HG03439 (cell line): ENCODE results near the gene GSN.

Experiments used
- ATAC-seq: cut with Tn5 transposase; IDR thresholded peaks from one replicate; pipeline ENCODE4 v1.9.1; 2021; ENCODE audit warnings: mild to moderate bottlenecking, moderate library complexity; ENCODE audit not compliant: unreplicated experiment

GSN gene

DNA sequence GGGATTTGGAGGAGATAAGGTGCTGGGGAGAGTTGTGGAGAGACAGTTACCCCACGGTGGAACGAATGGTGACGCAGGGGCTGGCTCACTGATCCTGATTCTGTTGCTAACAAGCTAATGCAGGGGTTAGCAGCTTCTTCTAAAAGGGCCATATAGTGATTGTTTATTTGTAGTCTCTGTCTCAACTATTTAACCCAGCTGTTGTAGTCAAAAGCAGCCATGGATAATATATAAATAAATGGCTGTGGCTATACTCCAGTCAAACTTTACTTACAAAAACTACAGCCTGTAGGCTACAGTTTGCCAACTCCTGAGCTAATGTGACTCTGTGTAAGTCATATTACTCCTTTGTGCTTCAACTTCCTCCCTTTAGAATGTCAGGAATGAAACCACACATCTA, 80.3 kb downstream of the GSN start:
- no peak for ATAC-seq

DNA sequence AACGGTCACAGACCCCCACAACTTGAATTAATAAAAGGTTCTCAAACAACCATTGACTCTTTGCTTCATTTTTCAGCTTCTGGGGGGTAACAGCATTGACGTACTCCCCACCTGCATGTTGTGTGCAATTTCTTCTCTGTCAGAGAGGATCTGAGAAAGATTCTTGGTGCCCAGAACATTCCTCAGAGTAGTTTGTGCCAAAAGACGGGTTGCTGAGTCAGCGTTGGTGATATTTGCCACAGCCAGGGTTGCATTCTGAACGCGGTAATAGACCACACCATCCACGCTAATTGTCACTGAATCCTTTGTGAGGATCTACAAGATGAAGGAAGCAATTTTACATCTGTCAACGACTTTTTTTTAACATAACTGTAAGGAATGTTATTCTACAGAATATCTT, 81.0 kb downstream of the GSN start:
- ATAC-seq, result no peak

DNA sequence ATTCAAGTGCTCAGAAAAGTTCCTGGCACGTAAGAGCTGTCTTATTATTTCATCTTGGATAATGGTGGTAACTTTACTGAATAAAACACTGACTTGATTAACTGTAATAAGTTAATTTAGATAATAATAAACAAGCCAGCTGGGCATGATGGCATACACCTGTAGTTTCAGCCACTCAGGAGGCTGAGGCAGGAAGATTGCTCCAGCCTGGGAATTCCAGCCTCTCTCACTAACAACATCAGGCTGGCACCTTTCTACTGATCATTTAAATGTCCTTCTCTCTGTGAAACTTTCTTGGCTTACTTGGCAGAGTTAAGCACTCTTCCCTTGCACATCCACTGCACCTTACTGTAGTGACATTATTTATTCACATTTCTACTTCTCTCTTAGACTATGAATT, 82.1 kb downstream of the GSN start:
- ATAC-seq, result no peak

DNA sequence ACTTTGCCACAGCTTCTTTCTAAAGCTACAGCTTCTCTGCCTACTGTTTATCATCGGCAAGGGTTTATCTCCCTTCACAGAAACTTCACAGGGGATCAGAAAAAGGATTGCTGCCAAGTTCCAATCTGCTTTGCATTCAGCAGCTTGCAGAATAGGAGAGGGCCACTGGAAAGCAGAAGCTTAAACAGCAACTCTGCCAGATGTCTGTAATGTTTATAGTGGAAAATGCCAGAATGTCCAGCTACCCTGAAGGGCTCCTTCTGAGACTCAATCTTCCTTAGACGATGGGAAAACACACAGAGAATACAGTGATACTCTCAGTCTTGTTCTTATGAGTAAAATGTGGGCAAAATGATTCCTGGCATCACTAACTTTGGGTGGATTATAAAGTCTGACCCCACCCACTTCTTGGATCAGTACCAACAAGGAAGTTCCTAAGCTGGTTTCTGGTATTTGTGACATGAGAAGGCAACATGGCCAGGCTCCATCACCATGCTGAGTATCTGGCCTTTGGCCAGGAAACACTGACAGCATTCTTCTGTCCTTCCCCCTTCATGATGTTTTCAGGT, 83.1 kb downstream of the GSN start:
- no peak for ATAC-seq

DNA sequence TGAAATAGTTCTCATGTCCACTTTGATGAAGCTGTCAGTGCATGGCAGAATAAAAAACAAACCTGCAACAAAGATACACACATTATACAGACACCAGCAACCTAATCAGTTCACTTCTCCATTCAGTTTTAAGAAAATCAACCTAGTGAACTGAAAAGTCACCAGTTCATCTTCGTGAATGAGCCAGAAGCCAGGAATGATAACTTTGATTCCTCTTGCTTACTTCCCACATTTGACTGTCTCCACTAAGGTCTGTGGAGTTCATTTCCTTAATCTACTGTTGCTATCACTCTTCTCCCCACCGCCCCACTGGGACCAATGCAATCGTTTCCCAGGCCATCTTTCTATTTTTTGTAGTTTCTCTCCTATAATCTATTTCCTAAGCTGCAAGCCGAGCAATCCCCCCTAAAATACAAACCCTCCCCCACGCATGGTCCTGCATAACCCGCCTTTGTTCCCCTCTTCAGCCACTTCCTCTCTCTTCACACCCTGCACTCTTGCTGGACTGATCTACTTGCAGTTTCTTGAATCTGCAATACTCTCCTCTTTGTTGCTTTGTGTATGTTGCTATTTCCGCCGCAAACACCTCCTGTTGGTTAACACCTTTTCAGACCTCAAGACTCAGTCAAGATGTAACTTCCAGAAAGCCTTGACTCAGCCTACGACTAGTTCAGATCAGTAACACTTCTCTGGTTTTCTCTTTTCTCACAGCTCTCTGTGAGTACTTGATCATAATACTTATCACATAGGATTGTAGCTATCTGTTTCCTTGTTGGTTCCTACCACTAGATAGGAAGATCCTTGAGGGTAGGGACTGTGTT, 85.5 kb downstream of the GSN start:
- peak; percentile 98 for ATAC-seq

DNA sequence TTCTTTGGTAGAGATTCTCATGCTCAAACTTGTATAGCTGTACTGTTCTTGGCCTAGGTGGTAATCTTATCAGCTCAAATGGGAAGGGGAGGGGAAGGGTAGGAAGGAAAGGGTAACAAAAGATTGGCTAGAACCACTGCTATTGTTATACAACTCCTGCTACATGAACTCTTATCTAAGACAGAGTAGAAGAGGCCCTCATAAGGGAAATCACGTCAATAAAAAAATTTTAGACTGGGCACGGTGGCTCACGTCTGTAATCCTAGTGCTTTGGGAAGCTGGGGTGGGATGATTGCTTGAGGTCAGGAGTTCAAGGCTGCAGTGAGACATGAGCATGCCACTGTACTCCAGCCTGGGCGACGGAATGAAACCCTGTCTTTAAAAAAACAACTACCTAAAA, 86.2 kb downstream of the GSN start:
- ATAC-seq, result no peak

DNA sequence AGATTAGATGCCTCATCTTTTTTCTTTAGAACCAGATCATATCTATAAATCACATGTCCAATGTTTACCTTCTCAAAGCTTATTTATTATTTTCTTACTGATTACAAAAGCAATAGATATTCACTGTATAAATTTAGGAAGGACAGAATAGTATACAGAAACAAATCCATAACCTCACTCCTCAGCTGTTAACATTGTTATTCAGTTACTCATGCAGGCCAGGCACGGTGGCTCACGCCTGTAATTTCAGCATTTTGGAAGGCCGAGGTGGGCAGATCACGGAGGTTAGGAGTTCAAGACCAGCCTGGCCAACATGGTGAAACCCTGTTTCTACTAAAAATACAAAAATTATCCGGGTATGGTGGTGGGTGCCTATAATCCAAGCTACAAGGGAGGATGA, 86.8 kb downstream of the GSN start:
- ATAC-seq, result no peak

DNA sequence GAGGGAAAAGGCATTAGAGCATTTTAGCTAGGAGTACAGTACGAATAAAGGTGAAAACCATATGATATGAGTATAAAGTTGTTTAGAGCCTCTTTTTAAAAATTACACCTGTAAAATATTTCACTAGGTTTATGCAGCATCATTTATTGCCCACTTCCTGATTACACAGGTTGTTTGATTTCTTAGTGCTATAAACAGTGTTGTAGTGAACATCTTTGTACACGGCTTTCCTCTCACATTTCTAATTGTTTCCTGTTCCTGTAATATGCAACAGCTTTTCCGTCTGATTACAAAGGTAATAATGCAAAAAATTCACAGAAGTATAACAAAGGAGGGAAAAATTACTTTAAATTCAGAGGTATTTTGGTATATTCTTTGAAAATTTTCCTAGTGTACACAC, 89.0 kb downstream of the GSN start:
- ATAC-seq, result no peak

DNA sequence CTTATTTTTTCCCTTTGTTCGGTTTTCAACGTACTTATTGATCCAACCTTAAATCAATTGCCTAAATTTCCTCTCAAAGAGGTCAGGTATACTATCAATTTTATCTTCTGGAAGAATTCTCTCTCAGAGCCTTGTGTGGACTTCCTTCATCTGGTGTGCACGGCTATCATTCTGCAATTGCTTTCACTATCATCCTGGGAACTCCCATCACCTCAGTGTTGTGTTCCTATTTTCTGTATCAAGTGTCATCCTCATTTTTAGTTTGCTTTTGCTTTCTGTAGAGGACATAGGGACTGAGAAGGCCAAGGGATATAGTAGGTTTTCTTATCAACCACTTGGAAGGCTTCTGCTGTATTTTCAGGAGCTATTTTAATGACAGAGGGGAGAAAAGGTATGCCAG, 90.8 kb downstream of the GSN start:
- ATAC-seq, result no peak

DNA sequence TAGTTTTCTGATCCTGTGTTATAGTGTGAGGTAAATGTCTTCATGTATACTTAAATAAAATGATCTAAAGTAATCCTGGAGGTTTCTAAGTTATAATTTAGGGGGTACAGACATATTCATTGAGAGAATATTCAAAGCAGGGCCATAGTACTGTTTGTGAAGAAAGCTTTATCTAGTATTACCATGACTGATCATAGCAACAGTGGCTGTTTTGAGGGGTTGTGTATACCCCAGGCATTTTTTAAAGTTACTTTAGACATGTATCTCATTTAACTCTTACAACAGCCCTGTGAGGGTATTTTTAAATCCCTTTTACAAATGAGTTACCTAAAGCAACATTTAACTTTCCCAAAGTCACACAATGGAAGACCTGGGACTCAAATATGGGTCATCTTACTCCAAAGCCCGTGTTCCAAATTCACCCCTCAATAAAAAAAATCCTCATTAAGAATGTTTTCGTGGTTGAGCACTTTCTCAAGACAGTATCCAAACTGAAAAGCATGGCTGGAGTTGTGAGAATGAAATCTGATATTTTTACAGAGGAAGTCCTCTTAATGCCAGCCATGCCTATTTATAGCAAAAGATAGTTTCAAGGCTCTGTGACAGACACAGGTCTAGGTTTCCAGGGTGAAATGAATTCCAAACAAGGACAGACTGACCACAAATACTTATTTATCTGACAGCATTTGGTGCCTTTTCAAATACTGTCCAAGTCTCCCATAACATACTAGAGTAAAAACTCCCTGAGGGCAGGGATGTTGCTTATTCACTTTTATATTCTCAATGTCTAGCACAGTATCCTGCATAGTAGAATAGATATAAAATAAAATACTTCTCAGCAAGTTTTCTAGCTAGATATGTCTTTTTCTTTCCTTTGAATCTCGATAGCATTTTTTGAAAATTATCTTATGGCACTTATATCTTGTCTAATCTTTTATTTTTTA, 91.7 kb downstream of the GSN start:
- no peak for ATAC-seq

DNA sequence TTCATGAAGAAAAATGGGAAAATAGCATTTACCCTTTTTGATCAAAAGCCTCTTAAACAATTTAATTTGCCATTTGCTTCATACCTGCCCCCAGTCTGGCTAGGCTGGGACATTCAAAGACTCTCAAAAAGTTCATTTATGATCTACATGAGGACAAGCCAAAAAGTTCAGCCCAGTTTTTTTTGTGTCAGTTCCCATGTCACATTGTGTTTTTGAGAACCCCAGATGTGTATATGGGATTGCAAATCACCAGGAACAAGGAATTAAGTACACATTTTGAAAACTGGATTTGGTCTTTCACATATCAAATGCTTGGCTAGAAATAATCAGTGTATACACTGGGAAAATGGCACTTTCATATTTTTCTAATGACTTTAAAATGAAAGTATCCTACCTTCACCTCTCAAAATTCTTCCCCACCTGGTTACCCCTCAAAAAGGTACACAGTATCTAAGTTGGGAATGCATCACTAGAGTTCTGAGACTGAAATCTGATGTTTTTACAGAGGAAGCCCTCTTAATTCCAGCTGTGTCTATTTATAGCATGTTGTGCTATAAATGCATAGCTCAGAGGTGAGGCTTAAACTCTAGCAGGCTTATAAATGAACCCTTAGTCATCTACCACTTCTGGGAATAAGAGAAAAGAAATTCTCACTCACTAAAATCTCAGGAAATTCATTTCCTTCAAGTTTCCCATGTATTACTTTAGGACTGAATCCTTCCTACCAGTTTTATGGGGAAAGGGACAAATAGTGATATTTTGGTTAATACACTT, 92.8 kb downstream of the GSN start:
- no peak for ATAC-seq

DNA sequence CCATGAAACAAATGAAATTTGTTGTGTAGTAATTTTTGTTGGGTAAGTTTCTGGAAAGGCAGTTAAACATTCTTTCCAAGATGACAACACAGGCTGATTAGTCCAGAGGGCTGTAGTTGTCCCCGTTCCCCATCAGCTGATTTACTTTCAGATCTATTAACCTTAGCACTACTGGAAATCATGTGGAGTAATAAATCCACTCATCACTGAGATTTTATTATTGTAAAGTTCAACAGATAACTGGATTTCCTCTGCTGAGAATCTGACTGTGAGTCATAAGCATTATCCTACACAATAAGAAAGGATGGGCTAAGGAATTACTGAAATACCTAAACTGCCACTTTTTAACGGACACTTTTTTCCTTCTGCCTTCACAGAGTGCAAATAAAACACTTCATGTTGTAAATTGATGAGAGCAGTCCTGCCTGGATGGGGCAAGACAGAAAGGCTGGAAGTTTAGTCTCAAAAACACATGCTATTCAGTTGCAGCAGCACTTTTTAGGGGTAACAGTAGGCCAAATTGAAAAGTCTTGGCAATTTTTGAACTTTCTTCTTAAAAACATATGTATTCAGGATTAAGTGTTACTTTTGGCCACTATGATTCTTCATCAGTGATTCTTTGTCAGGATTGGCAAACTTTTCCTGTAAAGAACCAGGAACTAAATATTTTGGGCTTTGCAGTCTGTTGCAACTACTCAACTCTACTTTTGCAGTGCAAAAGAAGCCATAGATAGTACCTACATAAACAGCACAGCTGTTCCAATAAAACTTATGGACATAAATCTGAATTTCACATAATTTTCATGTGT, 95.1 kb downstream of the GSN start:
- no peak for ATAC-seq

DNA sequence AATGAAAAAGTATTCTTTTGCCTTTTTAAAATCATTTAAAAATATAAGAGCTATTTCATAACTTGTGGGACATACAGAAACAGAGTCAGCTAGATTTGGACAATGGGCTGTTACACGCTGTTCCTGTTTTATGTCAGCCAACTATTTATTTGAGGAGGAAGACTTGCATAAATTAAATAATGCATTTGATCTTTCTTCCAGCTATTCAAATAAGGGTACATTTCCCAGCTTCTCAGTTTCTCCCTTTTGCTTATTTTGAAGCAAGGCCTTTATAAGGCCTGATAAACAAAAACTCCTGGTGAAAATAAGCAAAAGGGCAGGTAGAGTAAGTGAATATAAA, 95.6 kb downstream of the GSN start:
- ATAC-seq, result no peak

DNA sequence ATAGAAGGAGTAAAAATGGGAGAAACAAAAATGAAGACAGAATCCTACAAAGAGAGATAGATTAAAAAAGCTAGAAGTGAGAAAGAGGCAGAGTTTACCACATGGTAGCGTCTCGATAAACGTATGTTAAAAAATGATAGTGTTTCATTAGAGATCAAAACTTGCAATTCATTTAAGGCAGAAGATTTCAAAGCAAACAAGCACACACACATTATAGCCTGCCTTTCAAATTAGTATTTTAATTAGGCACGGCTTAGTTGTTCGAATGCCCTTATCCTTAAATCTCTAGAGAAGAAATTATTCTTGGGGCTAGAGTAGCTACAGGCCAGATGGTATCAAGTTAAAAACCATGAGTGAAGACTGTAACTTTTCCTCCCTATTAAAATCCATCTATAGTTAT, 96.1 kb downstream of the GSN start:
- ATAC-seq, result no peak

DNA sequence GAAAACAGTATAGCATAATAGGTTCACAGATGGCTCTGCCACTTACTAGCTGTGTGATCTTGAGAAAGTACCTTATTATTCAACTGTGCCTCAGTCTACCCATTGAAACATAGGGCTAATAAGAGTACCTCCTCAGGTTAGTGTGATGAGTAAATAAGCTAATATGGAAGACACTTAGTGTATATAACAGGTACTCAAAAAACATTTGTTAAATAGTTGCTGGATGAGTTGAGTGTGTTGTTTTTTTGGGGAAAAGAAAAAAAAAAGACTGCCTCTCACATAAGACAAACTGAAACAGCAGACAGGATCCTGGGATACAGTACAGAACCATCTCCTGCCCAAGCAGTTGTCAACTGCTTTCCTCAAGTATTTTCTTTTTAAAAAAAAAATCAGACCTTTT, 96.9 kb downstream of the GSN start:
- no peak for ATAC-seq

DNA sequence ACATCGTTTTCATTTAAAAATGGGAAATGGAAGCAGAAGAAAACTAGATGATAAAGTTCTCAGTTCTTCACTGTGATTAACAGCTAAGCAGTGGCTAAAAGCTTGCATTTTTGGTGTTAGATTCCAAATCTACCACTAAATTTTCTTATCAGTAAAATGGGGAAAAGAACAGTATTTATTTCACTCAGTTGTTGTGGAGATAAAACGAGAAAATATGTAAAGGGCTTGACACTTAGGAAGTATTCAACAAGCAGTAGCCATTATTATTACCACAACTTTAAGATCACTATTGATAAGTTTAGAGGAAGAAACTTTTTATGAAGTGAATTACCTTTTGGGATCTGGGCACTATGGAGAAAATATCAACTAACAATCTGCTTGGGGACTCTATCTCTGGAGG, 97.6 kb downstream of the GSN start:
- ATAC-seq, result no peak

DNA sequence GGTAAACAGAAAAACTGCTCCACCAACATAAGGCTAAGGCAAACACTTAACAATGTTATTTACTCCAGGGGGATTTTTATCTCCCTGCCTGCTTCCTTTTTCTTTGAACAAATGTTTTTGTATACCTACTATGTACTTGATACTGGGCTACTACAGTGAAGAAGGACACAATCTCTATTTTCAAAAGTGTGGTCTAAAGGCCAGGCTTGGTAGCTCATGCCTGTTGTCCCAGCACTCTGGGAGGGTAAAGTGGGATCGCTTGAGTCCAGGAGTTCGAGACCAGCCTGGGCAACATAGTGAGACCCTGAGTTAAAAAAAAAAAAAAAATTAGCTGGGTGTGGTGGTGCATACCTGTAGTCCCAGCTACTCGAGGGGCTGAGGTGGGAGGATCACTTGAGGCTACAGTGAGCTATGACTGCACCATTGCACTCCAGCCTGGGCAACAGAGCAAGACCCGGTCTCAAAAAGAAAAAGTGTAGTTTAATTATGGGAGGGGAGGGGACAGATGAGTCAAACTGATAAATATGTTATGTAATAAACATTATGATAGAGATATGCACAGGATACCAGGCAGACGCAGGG, 98.7 kb downstream of the GSN start:
- ATAC-seq, result no peak

DNA sequence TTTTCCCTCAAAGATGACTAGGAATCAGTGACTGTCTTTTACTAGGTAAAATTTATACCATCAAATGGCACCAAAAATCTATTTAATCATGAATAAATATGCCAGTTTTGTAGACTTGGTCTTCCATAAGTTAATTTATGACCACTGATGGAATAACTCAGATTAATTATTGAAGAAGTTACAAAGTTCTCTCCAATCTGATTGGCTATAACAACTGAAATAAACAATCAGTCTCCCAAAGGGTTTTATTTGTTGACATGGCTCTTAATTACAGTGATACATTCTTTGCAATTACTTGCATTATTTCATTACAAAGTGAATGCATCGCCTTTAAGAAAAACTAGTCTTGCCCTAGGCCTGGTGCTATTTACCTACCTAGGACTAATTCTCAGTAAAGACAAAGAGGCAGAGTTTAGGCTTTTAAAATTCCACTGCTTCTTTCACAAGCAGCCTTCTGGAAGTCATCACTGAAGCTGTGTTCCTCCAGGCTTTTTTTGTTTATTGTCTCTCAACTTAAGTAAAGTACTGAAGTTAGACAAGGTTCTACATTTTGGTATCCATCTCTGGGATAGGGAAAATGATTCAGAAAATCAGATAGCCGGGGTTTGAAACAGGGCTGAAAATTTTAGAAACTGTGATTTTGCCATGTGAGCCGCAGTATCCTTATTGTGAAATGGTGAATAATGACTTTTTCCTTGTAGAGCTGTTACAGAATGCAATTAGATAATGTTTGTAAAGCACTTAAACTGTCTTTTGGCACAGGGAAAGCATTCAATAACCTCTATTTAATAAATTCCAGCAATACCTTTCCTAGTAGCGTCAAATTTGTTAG, 99.6 kb downstream of the GSN start:
- ATAC-seq, result no peak

DNA sequence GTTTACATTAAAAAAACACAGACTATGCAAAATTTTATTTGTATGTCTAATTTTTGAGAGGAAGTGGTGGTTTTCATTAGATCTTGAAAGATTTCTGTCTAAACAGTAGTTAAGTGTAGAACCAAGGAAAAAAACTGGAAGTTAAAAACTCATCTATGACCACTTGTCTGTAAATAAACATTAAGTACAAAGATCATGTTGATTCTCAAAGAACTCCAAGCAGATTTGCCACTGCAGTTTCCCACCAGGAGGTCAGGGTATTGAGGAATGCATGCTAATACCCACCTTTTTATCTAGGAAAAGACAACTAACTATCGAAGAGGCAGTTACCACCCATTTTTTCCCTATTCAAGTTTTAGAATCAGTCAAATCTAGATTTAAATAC, 100.2 kb downstream of the GSN start:
- ATAC-seq, result no peak
